HFFc6 (cell line): ENCODE data around the gene CGB7. TPM values are rescaled to one million over a fixed set of nuclear protein-coding genes. Genes with fewer than 3 reads are reported as not detected.

Source experiments
- DNase-seq: peaks from one replicate; pipeline ENCODE4 v3.0.0-alpha.2; 2018
- H3K27ac Mint-ChIP-seq: 2 replicates; pipeline ENCODE4 v1.8.0; 2020; ENCODE audit warnings: mild to moderate bottlenecking, mixed read lengths
- H3K27me3 Mint-ChIP-seq: 2 replicates; pipeline ENCODE4 v1.8.0; 2021; ENCODE audit warnings: mild to moderate bottlenecking, moderate library complexity, mixed read lengths; ENCODE audit not compliant: insufficient read depth
- H3K36me3 Mint-ChIP-seq: 2 replicates; pipeline ENCODE4 v1.8.0; 2021; ENCODE audit warnings: low read depth, mixed read lengths
- H3K4me1 Mint-ChIP-seq: 2 replicates; pipeline ENCODE4 v1.8.0; 2020; ENCODE audit warnings: low read depth, mixed read lengths
- H3K4me3 Mint-ChIP-seq: 2 replicates; pipeline ENCODE4 v1.8.0; 2020; ENCODE audit warnings: mild to moderate bottlenecking, moderate library complexity, mixed read lengths
- H3K9me3 Mint-ChIP-seq: 2 replicates; pipeline ENCODE4 v1.8.0; 2020; ENCODE audit warnings: mild to moderate bottlenecking, mixed read lengths
- CTCF ChIP-seq: fragments of 200-600 bp; sonication (generic); IDR thresholded peaks from 2 replicates; pipeline ENCODE4 v1.5.0; 2021; ENCODE audit warnings: antibody characterized with exemption, mild to moderate bottlenecking
- total RNA-seq, 6 experiments: library from RNA; stranded (reverse); fragmentation: NEBNext Ultra II Directional; extraction: Animal tissue kit (Norgen Biotek cat#: 25700); gene quantifications; 2 replicates in 1 of 6; 3 replicates in 5 of 6; pipeline ENCODE4 v1.2.3, GENCODE V29; 2021

CGB7 gene
- total RNA-seq, 6 experiments from 2014 or later, result 0.36 to 2.2 (median 2.1) TPM

DNA sequence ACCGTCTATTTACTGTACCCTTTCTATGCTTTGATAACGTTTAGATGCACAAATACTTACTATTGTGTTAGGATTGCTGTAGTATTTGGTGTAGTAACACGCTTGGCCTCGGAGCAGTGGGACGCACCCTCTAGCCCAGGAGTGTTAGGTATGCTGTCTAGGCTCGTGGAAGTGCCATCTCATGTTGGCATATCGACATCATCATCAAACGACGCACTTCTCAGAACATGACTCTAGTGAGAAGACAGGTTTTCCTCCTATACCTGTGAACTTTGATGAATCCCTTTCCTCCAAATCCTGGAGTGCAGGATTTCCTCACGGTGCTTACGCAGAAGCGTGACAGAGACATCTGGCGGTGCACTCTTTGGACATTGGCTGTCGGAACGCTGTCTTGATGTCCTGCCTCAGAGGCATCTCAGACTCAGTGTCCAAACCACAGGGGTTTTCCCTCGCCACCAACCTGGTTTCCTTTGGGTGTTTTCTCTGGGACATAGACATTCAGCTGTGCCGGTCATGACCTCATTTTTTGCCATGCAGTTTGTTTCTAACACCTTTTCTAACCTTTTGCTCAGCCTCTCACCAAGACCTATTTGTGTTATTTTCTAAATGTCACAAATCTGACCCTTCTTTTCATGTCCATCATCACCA lies 34.0 kb upstream of the CGB7 start:
- Mint-ChIP-seq H3K4me1 (peaks cover 15% of the 10 kb centered on the region), H3K9me3 (no peaks in the 10 kb centered on the region), H3K4me3 (no peak overlapping the region), H3K27me3 (peaks cover 1% of the 10 kb centered on the region; the same call in 1 of the 2 replicates), H3K36me3 (peaks cover 37% of the 10 kb centered on the region), H3K27ac (no peak overlapping the region)
- DNase-seq, result no peak
- TF ChIP-seq CTCF, result no peak

- peak overlapping the region; percentile 94 for H3K27ac Mint-ChIP-seq
- H3K36me3 Mint-ChIP-seq, result peaks cover 28% of the 10 kb centered on the region
- H3K9me3 Mint-ChIP-seq, result no peaks in the 10 kb centered on the region
Observed at GRCh38 chr19:49086296-49086695, 28.7 kb upstream of the CGB7 start.

DNA sequence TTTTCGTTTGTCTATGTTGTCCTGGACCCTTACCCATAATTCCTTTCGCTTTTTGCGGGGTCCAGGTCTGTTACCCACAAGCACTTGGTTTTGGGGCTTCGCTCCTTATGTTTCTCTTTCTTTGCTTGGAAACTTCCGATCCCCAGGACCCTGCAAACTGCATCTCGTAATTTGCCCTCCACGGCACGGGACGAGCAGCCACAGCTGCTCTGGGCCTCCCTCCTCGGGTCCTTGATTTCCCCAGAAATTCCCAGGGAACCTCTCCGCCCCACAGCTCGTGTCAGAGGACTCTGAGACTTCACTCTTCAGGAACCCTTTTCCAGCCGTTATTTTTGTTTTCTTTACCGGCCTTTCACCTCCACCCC lies 28.3 kb upstream of the CGB7 start:
- peaks cover 2% of the 10 kb centered on the region for H3K27me3 Mint-ChIP-seq
- H3K27ac Mint-ChIP-seq, result peak overlapping the region; percentile 94
- peaks cover 29% of the 10 kb centered on the region for H3K4me1 Mint-ChIP-seq
- H3K4me3 Mint-ChIP-seq, result peak overlapping the region; percentile 96
- peaks cover 26% of the 10 kb centered on the region for H3K36me3 Mint-ChIP-seq
- DNase-seq, result no peak
- no peak for TF ChIP-seq CTCF
- H3K9me3 Mint-ChIP-seq, result no peaks in the 10 kb centered on the region

More at GRCh38 chr19:49086296-49086695, 28.7 kb upstream of the CGB7 start:
- Mint-ChIP-seq H3K27me3 (peaks cover 3% of the 10 kb centered on the region), H3K4me1 (peaks cover 29% of the 10 kb centered on the region), H3K4me3 (peak overlapping the region; percentile 96)
- no peak for TF ChIP-seq CTCF
- no peak for DNase-seq

DNA sequence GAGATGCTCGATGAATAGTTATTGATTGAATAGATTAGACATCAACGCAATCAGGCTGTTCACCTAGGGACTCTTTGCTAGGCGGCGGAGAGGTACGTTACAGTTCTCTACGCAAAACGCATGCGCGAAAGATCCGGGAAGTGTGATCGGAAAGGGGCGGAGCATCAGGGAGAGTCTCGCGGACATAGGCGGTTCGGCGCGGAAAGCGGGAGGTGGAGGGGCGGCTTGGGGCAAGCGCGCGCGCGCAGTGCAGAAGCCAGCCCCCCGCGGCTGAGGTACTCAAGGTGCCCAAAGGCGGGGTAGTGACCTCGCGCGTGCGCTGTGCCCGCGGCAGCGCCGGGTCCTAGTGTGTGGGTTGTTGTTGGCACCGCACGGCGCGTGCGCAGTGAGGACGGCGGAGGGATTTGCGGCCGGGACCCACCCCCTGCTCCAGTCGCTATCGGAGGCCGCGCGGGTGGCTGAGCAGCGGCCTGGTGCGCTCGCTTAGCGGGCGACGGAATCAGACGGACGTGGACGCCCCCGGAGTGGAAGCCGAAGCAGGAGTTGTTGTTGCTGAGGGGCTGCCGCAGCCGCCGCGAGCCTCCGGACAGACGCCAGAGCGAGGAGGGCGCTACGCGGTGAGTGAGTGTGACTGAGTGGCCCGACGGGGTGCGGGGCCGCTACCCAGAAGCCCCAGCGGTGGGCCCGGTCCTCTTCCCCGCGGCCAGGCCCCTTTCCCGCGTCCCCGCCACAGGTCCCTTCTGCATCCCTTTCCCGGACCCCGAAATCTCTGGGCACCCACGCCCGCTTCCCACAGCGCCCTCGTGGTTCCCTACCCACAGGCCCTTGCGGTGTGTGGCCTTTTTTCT lies 27.7 kb upstream of the CGB7 start, which contains the start of gene SNRNP70:
Gene SNRNP70 (plus strand): TSS at position 432 of the 848 bp plus-strand sequence. CDS start 964 bp downstream, outside the sequence.
- no peak; the same call in 1 of the 2 replicates for TF ChIP-seq CTCF
- Mint-ChIP-seq H3K36me3 (peaks cover 21% of the 10 kb centered on the region), H3K4me3 (peak within 1 kb of the TSS; percentile 96), H3K27me3 (peaks cover 2% of the 10 kb centered on the region), H3K4me1 (peaks cover 29% of the 10 kb centered on the region), H3K9me3 (no peaks in the 10 kb centered on the region), H3K27ac (peak within 1 kb of the TSS; percentile 94)
- DNase-seq, result peak; percentile 99

GRCh38 chr19:49084206-49085019 lies 26.9 kb upstream of the CGB7 start:
- no peak for DNase-seq

More at GRCh38 chr19:49084206-49085019, 26.9 kb upstream of the CGB7 start:
- H3K36me3 Mint-ChIP-seq, result peaks cover 18% of the 10 kb centered on the region
- peaks cover 29% of the 10 kb centered on the region for H3K4me1 Mint-ChIP-seq
- H3K4me3 Mint-ChIP-seq, result peak overlapping the region; percentile 96
- TF ChIP-seq CTCF, result no peak
- H3K27ac Mint-ChIP-seq, result peak overlapping the region; percentile 94
- H3K27me3 Mint-ChIP-seq, result peaks cover 2% of the 10 kb centered on the region
- H3K9me3 Mint-ChIP-seq, result no peaks in the 10 kb centered on the region
